GM13977 (cell line): ENCODE measurements around the gene FLRT2.

ENCODE experiments used
- DNase-seq: peaks from one replicate; pipeline ENCODE4 v3.0.0; 2012; ENCODE audit warnings: low spot score
- in situ Hi-C: fragments of 300-500 bp; cut with MboI; formaldehyde crosslinking; loops from one replicate; pipeline ENCODE4 v1.12.0; 2022; ENCODE audit warnings: low sequenced_read_pairs, low pct_unique_long_range_greater_than_20kb, mixed read lengths, inconsistent platforms; ENCODE audit not compliant: unreplicated experiment
- TF ChIP-seq, protein P1 (sequence below): IDR thresholded peaks from 2 replicates; pipeline ENCODE4 v1.5.1; 2012; ENCODE audit warnings: mild to moderate bottlenecking, control low read depth; ENCODE audit not compliant: insufficient read depth; ENCODE audit errors: extremely low read depth, missing control alignments

Gene FLRT2

DNA sequence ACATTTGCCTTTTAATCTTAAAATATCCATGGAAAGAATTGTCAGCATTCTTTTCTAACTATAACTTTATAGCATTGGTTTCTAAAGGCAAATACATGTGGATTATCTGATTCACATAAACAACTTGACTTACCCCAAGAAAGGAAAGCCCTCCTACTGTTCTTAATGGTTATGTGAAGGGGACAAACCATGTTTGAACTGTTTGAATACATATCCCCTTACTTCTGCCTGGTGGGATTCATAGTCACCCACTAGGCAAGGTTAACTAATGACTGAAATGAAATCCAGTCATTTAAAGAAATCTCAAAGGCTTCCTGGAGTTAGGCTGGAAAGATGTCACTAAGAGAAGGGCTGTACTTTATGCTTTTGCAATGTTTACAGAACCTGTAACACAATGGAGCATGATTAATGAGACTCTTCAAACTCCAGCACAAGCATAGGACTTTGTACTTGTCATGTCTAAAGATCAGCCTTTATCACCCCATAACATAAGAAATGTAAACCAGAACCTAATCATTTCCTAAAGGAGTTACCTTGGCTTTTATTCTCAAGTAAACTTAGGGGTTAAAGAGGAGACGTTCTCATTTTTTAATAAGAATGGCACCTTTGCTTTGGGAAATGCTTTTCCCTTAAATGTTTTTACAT lies 10.2 kb upstream of the FLRT2 start:
- DNase-seq, result no peak
- in situ Hi-C loops, result no loop called here
- TF ChIP-seq, protein P1, sequence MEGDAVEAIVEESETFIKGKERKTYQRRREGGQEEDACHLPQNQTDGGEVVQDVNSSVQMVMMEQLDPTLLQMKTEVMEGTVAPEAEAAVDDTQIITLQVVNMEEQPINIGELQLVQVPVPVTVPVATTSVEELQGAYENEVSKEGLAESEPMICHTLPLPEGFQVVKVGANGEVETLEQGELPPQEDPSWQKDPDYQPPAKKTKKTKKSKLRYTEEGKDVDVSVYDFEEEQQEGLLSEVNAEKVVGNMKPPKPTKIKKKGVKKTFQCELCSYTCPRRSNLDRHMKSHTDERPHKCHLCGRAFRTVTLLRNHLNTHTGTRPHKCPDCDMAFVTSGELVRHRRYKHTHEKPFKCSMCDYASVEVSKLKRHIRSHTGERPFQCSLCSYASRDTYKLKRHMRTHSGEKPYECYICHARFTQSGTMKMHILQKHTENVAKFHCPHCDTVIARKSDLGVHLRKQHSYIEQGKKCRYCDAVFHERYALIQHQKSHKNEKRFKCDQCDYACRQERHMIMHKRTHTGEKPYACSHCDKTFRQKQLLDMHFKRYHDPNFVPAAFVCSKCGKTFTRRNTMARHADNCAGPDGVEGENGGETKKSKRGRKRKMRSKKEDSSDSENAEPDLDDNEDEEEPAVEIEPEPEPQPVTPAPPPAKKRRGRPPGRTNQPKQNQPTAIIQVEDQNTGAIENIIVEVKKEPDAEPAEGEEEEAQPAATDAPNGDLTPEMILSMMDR, result no peak

- no peak for DNase-seq
- TF ChIP-seq, protein P1, result no peak
- in situ Hi-C loops, result no loop called here
These were observed 9.4 kb upstream of the FLRT2 start for GRCh38 chr14:85520581-85520980.

DNA sequence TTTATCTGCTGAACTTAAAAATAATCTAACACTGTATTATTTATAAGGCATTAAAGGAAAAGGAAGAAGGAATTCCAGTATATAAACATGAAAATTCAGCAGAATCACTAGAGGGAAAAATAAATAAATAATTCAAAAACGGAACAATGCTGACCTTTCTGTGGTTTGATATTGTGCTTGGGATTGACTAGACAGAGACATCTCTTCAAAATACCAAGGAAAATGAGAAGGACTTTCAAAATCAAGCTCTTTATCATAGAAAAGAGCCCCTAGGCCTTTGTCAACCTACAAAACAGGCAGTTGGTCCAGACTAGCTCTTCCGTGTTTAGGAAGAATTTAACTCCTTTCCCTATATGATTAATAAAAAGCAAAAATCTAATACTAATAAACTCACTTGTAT lies 6.3 kb upstream of the FLRT2 start:
- in situ Hi-C loops, result no loop called here
- DNase-seq, result no peak
- TF ChIP-seq, protein P1, result no peak

GRCh38 chr14:85527006-85527405 lies 2.9 kb upstream of the FLRT2 start:
- DNase-seq, result no peak
- in situ Hi-C loops, result no loop called here
- TF ChIP-seq, protein P1, result no peak

DNA sequence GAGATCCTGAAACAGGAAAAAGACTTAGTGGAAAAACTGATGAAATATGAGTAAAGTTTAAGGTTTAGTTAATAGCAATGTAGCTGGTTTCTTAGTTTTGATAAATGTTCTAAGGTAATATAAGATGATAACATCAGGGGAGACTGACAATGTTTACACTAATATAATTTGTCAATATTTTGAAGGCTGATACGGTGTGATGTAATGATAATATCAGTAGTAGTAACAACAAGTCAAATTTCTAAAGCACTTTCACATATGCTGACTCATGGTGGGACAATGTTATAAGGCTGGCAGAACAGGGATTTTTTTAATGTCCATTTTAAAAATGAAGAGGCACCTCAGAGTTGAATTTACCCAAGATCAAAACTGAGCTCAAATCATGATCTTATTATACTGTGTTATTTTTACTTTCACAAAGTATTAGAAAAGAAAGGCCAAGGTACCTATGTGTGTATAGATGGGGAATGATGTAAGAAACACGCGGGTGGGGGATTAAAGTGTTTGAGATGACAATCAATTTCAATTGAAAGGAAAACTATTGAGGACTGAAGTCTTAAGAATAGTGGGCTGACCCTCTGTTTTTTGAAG lies 2.4 kb upstream of the FLRT2 start:
- TF ChIP-seq, protein P1, result no peak
- no peak for DNase-seq
- in situ Hi-C loops, result no loop called here

GRCh38 chr14:85528080-85528896 lies 1.7 kb upstream of the FLRT2 start:
- no peak for DNase-seq
- in situ Hi-C loops, result no loop called here
- TF ChIP-seq, protein P1, result no peak
